GM23338 (cell line): ENCODE data around the gene GPC6. TPM values are rescaled to one million over a fixed set of nuclear protein-coding genes. Genes with fewer than 3 reads are reported as not detected.
A peak's percentile ranks its signal among the peaks of the same experiment; 100 is the strongest.

Source experiments
- ATAC-seq: fragments of 200-7000 bp; cut with Tn5 transposase; 3 replicates; pipeline ENCODE4 v1.9.1; 2020
- DNase-seq: peaks from one replicate; pipeline ENCODE4 v3.0.0-alpha.2; 2015; ENCODE audit warnings: low spot score
- H2AFZ ChIP-seq: fragments of 200-600 bp; sonication (generic); 2 replicates; pipeline ENCODE4 v1.8.0; 2016; ENCODE audit warnings: antibody characterized with exemption, mild to moderate bottlenecking, moderate library complexity
- H3F3A ChIP-seq: fragments of 200-600 bp; sonication (generic); replicated peaks from 2 replicates; pipeline ENCODE4 v1.8.0; 2017; ENCODE audit warnings: antibody characterized with exemption, mixed run types, low read depth
- H3K27ac ChIP-seq: fragments of 200-600 bp; sonication (generic); 2 replicates; pipeline ENCODE4 v1.6.1; 2016; ENCODE audit warnings: low read depth
- H3K27me3 ChIP-seq: fragments of 200-600 bp; sonication (generic); 2 replicates; pipeline ENCODE4 v1.8.0; 2016; ENCODE audit warnings: mild to moderate bottlenecking, mixed run types, moderate library complexity; ENCODE audit not compliant: insufficient read depth
- H3K36me3 ChIP-seq: fragments of 200-600 bp; sonication (generic); 2 replicates; pipeline ENCODE4 v1.8.0; 2016; ENCODE audit warnings: mild to moderate bottlenecking; ENCODE audit not compliant: insufficient read depth
- H3K4me1 ChIP-seq: fragments of 200-600 bp; sonication (generic); 2 replicates; pipeline ENCODE4 v1.8.0; 2016; ENCODE audit warnings: mild to moderate bottlenecking, moderate library complexity; ENCODE audit not compliant: insufficient read depth
- H3K4me2 ChIP-seq: fragments of 200-600 bp; sonication (generic); 2 replicates; pipeline ENCODE4 v1.7.1; 2017; ENCODE audit warnings: mixed run types
- H3K4me3 ChIP-seq: fragments of 200-600 bp; sonication (generic); 2 replicates; pipeline ENCODE4 v1.6.1; 2016; ENCODE audit warnings: mixed run types
- H3K79me2 ChIP-seq: fragments of 200-600 bp; sonication (generic); replicated peaks from 2 replicates; pipeline ENCODE4 v1.8.0; 2017; ENCODE audit warnings: mild to moderate bottlenecking; ENCODE audit not compliant: insufficient read depth
- H3K9me2 ChIP-seq: fragments of 200-600 bp; sonication (generic); 2 replicates; pipeline ENCODE4 v1.8.0; 2017; ENCODE audit not compliant: insufficient read depth
- H4K20me1 ChIP-seq: fragments of 200-600 bp; sonication (generic); replicated peaks from 2 replicates; pipeline ENCODE4 v1.8.0; 2017; ENCODE audit warnings: mild to moderate bottlenecking; ENCODE audit not compliant: insufficient read depth
- H3K27ac Mint-ChIP-seq: 2 replicates; pipeline ENCODE4 v1.8.0; 2020; ENCODE audit warnings: inconsistent platforms, mild to moderate bottlenecking, moderate library complexity, mixed read lengths
- H3K27me3 Mint-ChIP-seq: 3 replicates; pipeline ENCODE4 v1.8.0; 2022; ENCODE audit warnings: low read depth, mild to moderate bottlenecking, moderate library complexity, mixed read lengths, inconsistent platforms; ENCODE audit not compliant: insufficient read depth, poor library complexity
- H3K36me3 Mint-ChIP-seq: 3 replicates; pipeline ENCODE4 v1.8.0; 2021; ENCODE audit warnings: low read depth, mild to moderate bottlenecking, inconsistent platforms, moderate library complexity, mixed read lengths
- H3K4me1 Mint-ChIP-seq: 3 replicates; pipeline ENCODE4 v1.8.0; 2020; ENCODE audit warnings: mild to moderate bottlenecking, inconsistent platforms, mixed read lengths
- H3K4me3 Mint-ChIP-seq: 3 replicates; pipeline ENCODE4 v1.8.0; 2021; ENCODE audit warnings: moderate library complexity, mild to moderate bottlenecking, inconsistent platforms, mixed read lengths
- H3K9me3 Mint-ChIP-seq: 3 replicates; pipeline ENCODE4 v1.8.0; 2020; ENCODE audit warnings: moderate library complexity, mild to moderate bottlenecking, inconsistent platforms, mixed read lengths
- CREB1 ChIP-seq: fragments of 250-450 bp; sonication (Bioruptor Pico); IDR thresholded peaks from 2 replicates; pipeline ENCODE4 v1.5.0; 2020; ENCODE audit warnings: low read depth, mild to moderate bottlenecking, moderate library complexity
- EZH2 ChIP-seq: fragments of 200-600 bp; sonication (generic); IDR thresholded peaks from one replicate; pipeline ENCODE4 v1.8.0; 2017; ENCODE audit warnings: antibody characterized with exemption, mild to moderate bottlenecking, low read depth; ENCODE audit not compliant: unreplicated experiment
- EZH2phosphoT487 ChIP-seq: fragments of 200-600 bp; sonication (generic); IDR thresholded peaks from one replicate; pipeline ENCODE4 v1.8.1; 2018; ENCODE audit warnings: antibody characterized with exemption; ENCODE audit not compliant: unreplicated experiment
- JUNB ChIP-seq: IDR thresholded peaks from one replicate; pipeline ENCODE4 v1.6.1; 2016; ENCODE audit warnings: antibody characterized with exemption; ENCODE audit not compliant: unreplicated experiment
- NANOG ChIP-seq: IDR thresholded peaks from 2 replicates; pipeline ENCODE4 v1.6.1; 2016; ENCODE audit warnings: antibody characterized with exemption, borderline replicate concordance
- POLR2AphosphoS5 ChIP-seq: IDR thresholded peaks from 2 replicates; pipeline ENCODE4 v1.6.1; 2016; ENCODE audit warnings: antibody characterized with exemption, low read depth
- STAT1 ChIP-seq: IDR thresholded peaks from one replicate; pipeline ENCODE4 v1.6.1; 2016; ENCODE audit warnings: antibody characterized with exemption; ENCODE audit not compliant: unreplicated experiment
- ZNF331 ChIP-seq: fragments of 250-450 bp; sonication (Bioruptor Pico); IDR thresholded peaks from 2 replicates; pipeline ENCODE4 v1.5.0; 2020; ENCODE audit warnings: low read depth, mild to moderate bottlenecking, moderate library complexity
- ZNF462 ChIP-seq: fragments of 250-450 bp; sonication (Bioruptor Pico); IDR thresholded peaks from 2 replicates; pipeline ENCODE4 v1.5.0; 2020; ENCODE audit warnings: mild to moderate bottlenecking, moderate library complexity
- polyA plus RNA-seq: library from polyadenylated mRNA; unstranded; fragments of >200 nt; fragmentation: Nextera tagmentation; extraction: Ambion mirVana; gene quantifications from 2 replicates; pipeline ENCODE4 v1.2.1, GENCODE V29; 2016
- total RNA-seq: library from RNA; depleted of rRNA; stranded (reverse); fragments of >200 nt; shearing (Covaris generic); gene quantifications from 2 replicates; pipeline ENCODE4 v1.2.3, GENCODE V29; 2014
- TF ChIP-seq, protein P1 (sequence below): IDR thresholded peaks from one replicate; pipeline ENCODE4 v1.6.1; 2018; ENCODE audit warnings: antibody characterized with exemption; ENCODE audit not compliant: unreplicated experiment
- TF ChIP-seq, protein P2 (sequence below): IDR thresholded peaks from 2 replicates; pipeline ENCODE4 v1.6.1; 2016; ENCODE audit warnings: antibody characterized with exemption
- TF ChIP-seq, protein P3 (sequence below), 2 experiments: fragments of 200-600 bp in 1 of 2; sonication (generic) in 1 of 2; conservative IDR thresholded peaks; 2 replicates each; pipeline versions ENCODE4 v1.5.1 to v1.6.1; 2016 to 2017; ENCODE audit warnings: antibody characterized with exemption in 2 of 2, low read depth in 2 of 2, mild to moderate bottlenecking in 2 of 2, moderate library complexity in 1 of 2

Gene GPC6
- total and polyA plus RNA-seq, 2 experiments from 2014 or later = 6.4 to 28.6 TPM

GRCh38 chr13:93552596-93552995 lies 326.0 kb downstream of the GPC6 start (continued):
- TF ChIP-seq ZNF462 (CRISPR knock-in tag) (no peak), CREB1 (no peak), POLR2AphosphoS5 (no peak), EZH2phosphoT487 (no peak), NANOG (no peak), EZH2 (no peak)

DNA sequence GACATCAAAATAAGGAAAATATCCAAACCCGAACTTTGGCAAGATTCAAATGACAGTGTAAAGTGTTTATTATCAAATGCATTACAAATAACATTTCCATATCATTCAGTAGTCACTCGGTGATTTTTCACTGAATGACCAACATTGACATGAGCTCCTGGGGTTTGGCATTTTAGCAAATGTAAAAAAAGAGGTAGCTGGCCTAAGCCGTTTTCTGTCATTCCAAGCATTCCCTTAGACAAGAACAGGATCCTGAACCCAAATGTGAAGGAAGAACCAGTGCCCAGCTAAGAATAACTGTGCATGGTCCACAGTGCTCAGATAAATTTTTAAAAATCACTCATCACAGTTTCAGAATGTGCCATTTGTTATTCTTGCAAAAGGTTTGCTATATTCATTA lies 327.9 kb downstream of the GPC6 start:
- H3K4me2 ChIP-seq = peak overlapping the region; percentile 37
- ATAC-seq = peak; percentile 46; the same call in 2 of the 3 replicates
- H2AFZ ChIP-seq = no peak overlapping the region
- Mint-ChIP-seq H3K4me1 (peaks cover 68% of the 10 kb centered on the region), H3K27me3 (peaks cover 5% of the 10 kb centered on the region), H3K27ac (no peak overlapping the region), H3K4me3 (no peak overlapping the region), H3K9me3 (no peaks in the 10 kb centered on the region), H3K36me3 (no peaks in the 10 kb centered on the region)
- no peaks in the 10 kb centered on the region for H4K20me1 ChIP-seq
- DNase-seq = peak; percentile 57
- H3K27me3 ChIP-seq = no peaks in the 10 kb centered on the region
- H3K27ac ChIP-seq = no peak overlapping the region
- no peaks in the 10 kb centered on the region for H3K36me3 ChIP-seq
- H3K79me2 ChIP-seq = peaks cover 6% of the 10 kb centered on the region; the same call in 1 of the 2 replicates
- peaks cover 45% of the 10 kb centered on the region for H3K4me1 ChIP-seq
- H3F3A ChIP-seq = no peaks in the 10 kb centered on the region
- H3K4me3 ChIP-seq = no peak overlapping the region
- H3K9me2 ChIP-seq = no peaks in the 10 kb centered on the region
- TF ChIP-seq STAT1 (no peak), EZH2phosphoT487 (no peak), EZH2 (no peak), ZNF331 (no peak), JUNB (no peak), NANOG (no peak), POLR2AphosphoS5 (no peak)
- TF ChIP-seq, protein P1, sequence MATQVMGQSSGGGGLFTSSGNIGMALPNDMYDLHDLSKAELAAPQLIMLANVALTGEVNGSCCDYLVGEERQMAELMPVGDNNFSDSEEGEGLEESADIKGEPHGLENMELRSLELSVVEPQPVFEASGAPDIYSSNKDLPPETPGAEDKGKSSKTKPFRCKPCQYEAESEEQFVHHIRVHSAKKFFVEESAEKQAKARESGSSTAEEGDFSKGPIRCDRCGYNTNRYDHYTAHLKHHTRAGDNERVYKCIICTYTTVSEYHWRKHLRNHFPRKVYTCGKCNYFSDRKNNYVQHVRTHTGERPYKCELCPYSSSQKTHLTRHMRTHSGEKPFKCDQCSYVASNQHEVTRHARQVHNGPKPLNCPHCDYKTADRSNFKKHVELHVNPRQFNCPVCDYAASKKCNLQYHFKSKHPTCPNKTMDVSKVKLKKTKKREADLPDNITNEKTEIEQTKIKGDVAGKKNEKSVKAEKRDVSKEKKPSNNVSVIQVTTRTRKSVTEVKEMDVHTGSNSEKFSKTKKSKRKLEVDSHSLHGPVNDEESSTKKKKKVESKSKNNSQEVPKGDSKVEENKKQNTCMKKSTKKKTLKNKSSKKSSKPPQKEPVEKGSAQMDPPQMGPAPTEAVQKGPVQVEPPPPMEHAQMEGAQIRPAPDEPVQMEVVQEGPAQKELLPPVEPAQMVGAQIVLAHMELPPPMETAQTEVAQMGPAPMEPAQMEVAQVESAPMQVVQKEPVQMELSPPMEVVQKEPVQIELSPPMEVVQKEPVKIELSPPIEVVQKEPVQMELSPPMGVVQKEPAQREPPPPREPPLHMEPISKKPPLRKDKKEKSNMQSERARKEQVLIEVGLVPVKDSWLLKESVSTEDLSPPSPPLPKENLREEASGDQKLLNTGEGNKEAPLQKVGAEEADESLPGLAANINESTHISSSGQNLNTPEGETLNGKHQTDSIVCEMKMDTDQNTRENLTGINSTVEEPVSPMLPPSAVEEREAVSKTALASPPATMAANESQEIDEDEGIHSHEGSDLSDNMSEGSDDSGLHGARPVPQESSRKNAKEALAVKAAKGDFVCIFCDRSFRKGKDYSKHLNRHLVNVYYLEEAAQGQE = no peak
- TF ChIP-seq, protein P2, sequence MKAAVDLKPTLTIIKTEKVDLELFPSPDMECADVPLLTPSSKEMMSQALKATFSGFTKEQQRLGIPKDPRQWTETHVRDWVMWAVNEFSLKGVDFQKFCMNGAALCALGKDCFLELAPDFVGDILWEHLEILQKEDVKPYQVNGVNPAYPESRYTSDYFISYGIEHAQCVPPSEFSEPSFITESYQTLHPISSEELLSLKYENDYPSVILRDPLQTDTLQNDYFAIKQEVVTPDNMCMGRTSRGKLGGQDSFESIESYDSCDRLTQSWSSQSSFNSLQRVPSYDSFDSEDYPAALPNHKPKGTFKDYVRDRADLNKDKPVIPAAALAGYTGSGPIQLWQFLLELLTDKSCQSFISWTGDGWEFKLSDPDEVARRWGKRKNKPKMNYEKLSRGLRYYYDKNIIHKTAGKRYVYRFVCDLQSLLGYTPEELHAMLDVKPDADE = no peak
- TF ChIP-seq, protein P3, sequence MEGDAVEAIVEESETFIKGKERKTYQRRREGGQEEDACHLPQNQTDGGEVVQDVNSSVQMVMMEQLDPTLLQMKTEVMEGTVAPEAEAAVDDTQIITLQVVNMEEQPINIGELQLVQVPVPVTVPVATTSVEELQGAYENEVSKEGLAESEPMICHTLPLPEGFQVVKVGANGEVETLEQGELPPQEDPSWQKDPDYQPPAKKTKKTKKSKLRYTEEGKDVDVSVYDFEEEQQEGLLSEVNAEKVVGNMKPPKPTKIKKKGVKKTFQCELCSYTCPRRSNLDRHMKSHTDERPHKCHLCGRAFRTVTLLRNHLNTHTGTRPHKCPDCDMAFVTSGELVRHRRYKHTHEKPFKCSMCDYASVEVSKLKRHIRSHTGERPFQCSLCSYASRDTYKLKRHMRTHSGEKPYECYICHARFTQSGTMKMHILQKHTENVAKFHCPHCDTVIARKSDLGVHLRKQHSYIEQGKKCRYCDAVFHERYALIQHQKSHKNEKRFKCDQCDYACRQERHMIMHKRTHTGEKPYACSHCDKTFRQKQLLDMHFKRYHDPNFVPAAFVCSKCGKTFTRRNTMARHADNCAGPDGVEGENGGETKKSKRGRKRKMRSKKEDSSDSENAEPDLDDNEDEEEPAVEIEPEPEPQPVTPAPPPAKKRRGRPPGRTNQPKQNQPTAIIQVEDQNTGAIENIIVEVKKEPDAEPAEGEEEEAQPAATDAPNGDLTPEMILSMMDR (conservative IDR thresholded peaks at IDR 0.05; ENCODE audit: low read depth in 2 of 2) = no peak
